ENCODE results near the gene LCN12.
A peak's percentile ranks its signal among the peaks of the same experiment; 100 is the strongest.

The LCN12 gene

GRCh38 chr9:136945333-136946227 is 6.5 kb upstream of the LCN12 start:
- DNase-seq: no peak
- H3K9me3 ChIP-seq (ENCODE audit: severe bottlenecking): no peaks in the 10 kb centered on the region
- H3K4me3 ChIP-seq (ENCODE audit: low read depth, low read length): no peak overlapping the region
- TF ChIP-seq CTCF (IDR thresholded peaks at IDR 0.05; ENCODE audit: low read depth, low read length): no peak
- no peaks in the 10 kb centered on the region for H3K27me3 ChIP-seq (ENCODE audit: insufficient read depth, low read depth, severe bottlenecking)
- peaks cover 24% of the 10 kb centered on the region for H3K36me3 ChIP-seq
- H3K27ac ChIP-seq: no peak overlapping the region

- H3K27ac ChIP-seq: no peak overlapping the region
- H3K27me3 ChIP-seq (ENCODE audit: insufficient read depth, low read depth, severe bottlenecking): no peaks in the 10 kb centered on the region
- no peak for DNase-seq
- H3K9me3 ChIP-seq (ENCODE audit: severe bottlenecking): no peaks in the 10 kb centered on the region
- H3K4me3 ChIP-seq (ENCODE audit: low read depth, low read length): no peak overlapping the region
- no peak for TF ChIP-seq CTCF (IDR thresholded peaks at IDR 0.05; ENCODE audit: low read depth, low read length)
- H3K36me3 ChIP-seq: peaks cover 16% of the 10 kb centered on the region
Observed at GRCh38 chr9:136946228-136947027, 5.6 kb upstream of the LCN12 start.

- Histone ChIP-seq H3K27ac (no peak overlapping the region), H3K36me3 (peaks cover 7% of the 10 kb centered on the region), H3K27me3 (ENCODE audit: insufficient read depth, low read depth, severe bottlenecking) (no peaks in the 10 kb centered on the region), H3K4me3 (ENCODE audit: low read depth, low read length) (no peak overlapping the region), H3K9me3 (ENCODE audit: severe bottlenecking) (no peaks in the 10 kb centered on the region)
- DNase-seq: no peak
- no peak for TF ChIP-seq CTCF (IDR thresholded peaks at IDR 0.05; ENCODE audit: low read depth, low read length)
Observed at GRCh38 chr9:136947028-136947891, 4.8 kb upstream of the LCN12 start.

- Histone ChIP-seq H3K4me3 (ENCODE audit: low read depth, low read length) (no peak overlapping the region), H3K27ac (no peak overlapping the region), H3K27me3 (ENCODE audit: insufficient read depth, low read depth, severe bottlenecking) (no peaks in the 10 kb centered on the region), H3K36me3 (no peaks in the 10 kb centered on the region), H3K9me3 (ENCODE audit: severe bottlenecking) (no peaks in the 10 kb centered on the region)
- DNase-seq: peak; percentile 83
- TF ChIP-seq CTCF (IDR thresholded peaks at IDR 0.05; ENCODE audit: low read depth, low read length): peak; percentile 95
Observed at GRCh38 chr9:136947955-136948510, 4.0 kb upstream of the LCN12 start.

- Histone ChIP-seq H3K27ac (peak overlapping the region; percentile 86), H3K36me3 (no peaks in the 10 kb centered on the region), H3K4me3 (ENCODE audit: low read depth, low read length) (peak overlapping the region; percentile 76), H3K27me3 (ENCODE audit: insufficient read depth, low read depth, severe bottlenecking) (no peaks in the 10 kb centered on the region), H3K9me3 (ENCODE audit: severe bottlenecking) (no peaks in the 10 kb centered on the region)
- no peak for DNase-seq
- TF ChIP-seq CTCF (IDR thresholded peaks at IDR 0.05; ENCODE audit: low read depth, low read length): no peak
Observed at GRCh38 chr9:136949239-136949816, 2.7 kb upstream of the LCN12 start.

All from WERI-Rb-1 (cell line).